Fibroblast of skin of left biceps (primary cell): Measurements from ENCODE around the gene EIF4B.
A peak's percentile ranks its signal among the peaks of the same experiment; 100 is the strongest.
"Not testable (repeated sequence)": the region's sequence is repeated elsewhere in the genome, so short reads cannot be mapped to it uniquely, and the experiment has no call there.

Experiments
- DNase-seq, 2 experiments: peaks; one replicate each; pipeline ENCODE4 v3.0.0-alpha.2; 2013; ENCODE audit warnings: low read depth in 2 of 2

Gene EIF4B

GRCh38 chr12:53005986-53006809 lies at the start of gene EIF4B:
Gene EIF4B (plus strand): TSS chr12:53006456. CDS start chr12:53006484, 28 bp downstream.
- peak; percentile 99 for DNase-seq

GRCh38 chr12:52956987-52957386 lies 49.3 kb upstream of the EIF4B start:
- DNase-seq: no peak

GRCh38 chr12:52964556-52965336 lies 41.5 kb upstream of the EIF4B start:
- DNase-seq: no peak

- DNase-seq: no peak
These were observed 40.9 kb upstream of the EIF4B start for GRCh38 chr12:52965337-52965731.

- DNase-seq: no peak
These were observed 37.0 kb upstream of the EIF4B start for GRCh38 chr12:52969166-52969795.

GRCh38 chr12:52969828-52970569 lies 36.3 kb upstream of the EIF4B start:
- no peak for DNase-seq

GRCh38 chr12:52971679-52972329 lies 34.5 kb upstream of the EIF4B start:
- DNase-seq: no peak

GRCh38 chr12:52975204-52975603 lies 31.1 kb upstream of the EIF4B start:
- no peak for DNase-seq

GRCh38 chr12:52975820-52976573 lies 30.3 kb upstream of the EIF4B start:
- DNase-seq: no peak

GRCh38 chr12:52976574-52977071 lies 29.6 kb upstream of the EIF4B start:
- peak; percentile 42 to 48 for DNase-seq

- DNase-seq: no peak
These were observed 29.1 kb upstream of the EIF4B start for GRCh38 chr12:52977170-52977569.

- no peak for DNase-seq
These were observed 26.1 kb upstream of the EIF4B start for GRCh38 chr12:52980096-52980649.

- peak; percentile 64 to 66 for DNase-seq
These were observed 25.4 kb upstream of the EIF4B start for GRCh38 chr12:52980650-52981423.

GRCh38 chr12:52984136-52984535 lies 22.1 kb upstream of the EIF4B start:
- no peak for DNase-seq

GRCh38 chr12:52988898-52989297 lies 17.4 kb upstream of the EIF4B start:
- no peak for DNase-seq

GRCh38 chr12:52990206-52990605 lies 16.1 kb upstream of the EIF4B start:
- DNase-seq: no peak

- not testable (repeated sequence) for DNase-seq
These were observed 14.0 kb upstream of the EIF4B start for GRCh38 chr12:52992240-52992639.

- DNase-seq: no peak
These were observed 13.3 kb upstream of the EIF4B start for GRCh38 chr12:52992699-52993557.
